NCI-H526 (cell line): Measurements from ENCODE around the gene TXNDC2.

Experiments
- DNase-seq, 2 experiments: peaks; one replicate each; lab custom pipeline; 2025; lab: John Stamatoyannopoulos, UW

TXNDC2 gene

GRCh38 chr18:9931678-9932077, 45.9 kb downstream of the TXNDC2 start:
- no peak for DNase-seq

- no peak for DNase-seq
These were observed 48.1 kb downstream of the TXNDC2 start for GRCh38 chr18:9933865-9934264.

- no peak for DNase-seq
These were observed 48.5 kb downstream of the TXNDC2 start for GRCh38 chr18:9934274-9934673.
